ENCODE measurements around the gene MICAL3.

Gene MICAL3

GRCh38 chr22:17838180-17838865 is 186.0 kb downstream of the MICAL3 start:
- H3K4me2 ChIP-seq (ENCODE audit: low read length) = no peak overlapping the region
- H3K4me1 ChIP-seq (ENCODE audit: insufficient read depth, low read length, severe bottlenecking) = peaks cover 9% of the 10 kb centered on the region

DNA sequence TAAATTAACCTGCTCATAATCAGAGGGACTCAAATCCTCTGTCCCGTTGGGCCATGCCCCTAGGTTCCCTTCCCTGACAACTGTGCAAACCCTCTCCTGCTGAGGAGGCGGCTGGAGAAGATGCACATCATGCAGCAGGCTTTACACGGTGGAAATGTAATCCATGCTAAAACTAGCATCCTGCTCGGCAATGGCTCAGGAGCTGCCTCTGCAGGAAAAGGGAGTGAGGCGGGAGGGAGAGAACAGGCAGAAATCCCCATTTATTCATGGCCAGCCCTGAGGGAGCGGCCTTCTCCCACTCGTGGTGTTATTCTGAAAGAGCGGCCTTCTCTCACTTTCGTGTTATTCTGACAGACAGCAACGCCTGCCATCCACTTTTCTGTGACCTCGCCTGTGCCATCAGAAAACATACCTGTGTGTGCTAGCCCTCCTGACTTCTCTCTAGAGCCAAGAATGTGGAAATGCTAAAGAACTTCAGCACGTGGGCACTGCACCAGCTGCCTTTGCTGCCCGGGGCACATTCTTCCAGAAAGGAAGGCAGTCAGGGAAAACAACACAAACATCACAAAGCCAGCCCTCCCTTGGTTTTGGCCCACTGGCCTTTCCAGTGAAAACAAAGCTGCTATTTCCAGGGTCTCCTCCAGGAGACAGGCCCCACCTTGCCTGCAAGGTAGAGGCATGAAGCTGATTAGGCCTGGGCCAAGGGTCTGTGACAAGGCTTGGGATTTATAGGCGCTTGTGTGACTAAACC is 187.2 kb downstream of the MICAL3 start:
- H3F3A ChIP-seq (ENCODE audit: insufficient read depth, low read length) = no peaks in the 10 kb centered on the region
- H3K79me2 ChIP-seq (ENCODE audit: insufficient read depth, low read length) = no peaks in the 10 kb centered on the region
- no peak overlapping the region for H3K27ac ChIP-seq (ENCODE audit: low read depth, low read length, poor library complexity, severe bottlenecking)
- H3K4me1 ChIP-seq (ENCODE audit: insufficient read depth, low read length, severe bottlenecking) = peaks cover 2% of the 10 kb centered on the region
- no peak overlapping the region for H2AFZ ChIP-seq (ENCODE audit: low read length)
- no peaks in the 10 kb centered on the region for H3K27me3 ChIP-seq (ENCODE audit: insufficient read depth, low read length)
- H3K4me2 ChIP-seq (ENCODE audit: low read length) = no peak overlapping the region
- no peaks in the 10 kb centered on the region for H4K20me1 ChIP-seq (ENCODE audit: insufficient read depth, low read length)
- H3K36me3 ChIP-seq (ENCODE audit: insufficient read depth, low read length) = no peaks in the 10 kb centered on the region; the same call in 1 of the 2 replicates
- H3K4me3 ChIP-seq (ENCODE audit: low read depth, low read length, poor library complexity, severe bottlenecking) = no peak overlapping the region
- no peaks in the 10 kb centered on the region for H3K9me3 ChIP-seq (ENCODE audit: low read length)
- no peaks in the 10 kb centered on the region for H3K9me2 ChIP-seq (ENCODE audit: low read depth, low read length)
- H3K9ac ChIP-seq (ENCODE audit: low read length) = no peak overlapping the region
- TF ChIP-seq CTCF (IDR thresholded peaks at IDR 0.05; ENCODE audit: low read length) (no peak), EZH2 (IDR thresholded peaks at IDR 0.05; ENCODE audit: borderline replicate concordance, low read length) (no peak)

More at GRCh38 chr22:17838180-17838865, 186.0 kb downstream of the MICAL3 start:
- Histone ChIP-seq H3K4me3 (ENCODE audit: low read depth, low read length, poor library complexity, severe bottlenecking) (no peak overlapping the region), H4K20me1 (ENCODE audit: insufficient read depth, low read length) (no peaks in the 10 kb centered on the region), H3K9me2 (ENCODE audit: low read depth, low read length) (no peaks in the 10 kb centered on the region), H3K9me3 (ENCODE audit: low read length) (no peaks in the 10 kb centered on the region), H2AFZ (ENCODE audit: low read length) (no peak overlapping the region), H3K27me3 (ENCODE audit: insufficient read depth, low read length) (no peaks in the 10 kb centered on the region), H3K9ac (ENCODE audit: low read length) (no peak overlapping the region), H3K36me3 (ENCODE audit: insufficient read depth, low read length) (no peaks in the 10 kb centered on the region; the same call in 1 of the 2 replicates), H3F3A (ENCODE audit: insufficient read depth, low read length) (no peaks in the 10 kb centered on the region), H3K27ac (ENCODE audit: low read depth, low read length, poor library complexity, severe bottlenecking) (no peak overlapping the region), H3K79me2 (ENCODE audit: insufficient read depth, low read length) (no peaks in the 10 kb centered on the region)
- TF ChIP-seq EZH2 (IDR thresholded peaks at IDR 0.05; ENCODE audit: borderline replicate concordance, low read length) (no peak), CTCF (IDR thresholded peaks at IDR 0.05; ENCODE audit: low read length) (no peak)

DNA sequence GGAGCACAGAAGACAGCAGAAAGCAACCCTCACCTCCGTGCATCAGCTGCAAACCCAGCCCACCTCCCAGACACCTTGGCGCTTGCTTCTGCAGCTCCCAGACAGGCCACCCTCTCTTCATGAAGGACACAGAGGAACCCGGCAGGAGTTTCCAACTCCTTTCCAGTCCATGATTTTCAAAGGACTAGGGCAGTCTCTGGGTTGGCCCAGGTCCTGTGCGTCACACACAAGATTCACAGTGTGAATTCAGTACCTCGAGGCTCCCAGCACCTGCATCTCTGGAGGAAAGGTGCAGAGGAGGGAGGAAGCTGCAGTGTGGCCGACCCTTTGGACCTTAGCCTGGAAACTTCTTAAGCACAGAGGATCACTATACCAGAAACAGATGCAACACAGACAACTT is 189.1 kb downstream of the MICAL3 start:
- Histone ChIP-seq H3F3A (ENCODE audit: insufficient read depth, low read length) (no peaks in the 10 kb centered on the region), H3K27ac (ENCODE audit: low read depth, low read length, poor library complexity, severe bottlenecking) (no peak overlapping the region), H3K4me1 (ENCODE audit: insufficient read depth, low read length, severe bottlenecking) (no peaks in the 10 kb centered on the region), H3K9me2 (ENCODE audit: low read depth, low read length) (no peaks in the 10 kb centered on the region), H3K79me2 (ENCODE audit: insufficient read depth, low read length) (no peaks in the 10 kb centered on the region), H3K27me3 (ENCODE audit: insufficient read depth, low read length) (no peaks in the 10 kb centered on the region), H3K4me3 (ENCODE audit: low read depth, low read length, poor library complexity, severe bottlenecking) (no peak overlapping the region), H4K20me1 (ENCODE audit: insufficient read depth, low read length) (no peaks in the 10 kb centered on the region), H3K36me3 (ENCODE audit: insufficient read depth, low read length) (no peaks in the 10 kb centered on the region; the same call in 1 of the 2 replicates), H2AFZ (ENCODE audit: low read length) (no peak overlapping the region), H3K9me3 (ENCODE audit: low read length) (no peaks in the 10 kb centered on the region), H3K9ac (ENCODE audit: low read length) (no peak overlapping the region), H3K4me2 (ENCODE audit: low read length) (no peak overlapping the region)
- TF ChIP-seq EZH2 (IDR thresholded peaks at IDR 0.05; ENCODE audit: borderline replicate concordance, low read length) = no peak
- no peak for TF ChIP-seq CTCF (IDR thresholded peaks at IDR 0.05; ENCODE audit: low read length)
